ENCODE data around the gene LANCL2.

- no peak for TF ChIP-seq CTCF (IDR thresholded peaks at IDR 0.05)
- TF ChIP-seq ZFX (IDR thresholded peaks at IDR 0.05; ENCODE audit: borderline replicate concordance), result no peak
These were observed 103.4 kb downstream of the LANCL2 start for GRCh38 chr7:55468495-55468894.

All from 22Rv1 (cell line).